H54 (cell line): ENCODE measurements around the gene RNU7-1.

ENCODE experiments used
- DNase-seq: peaks from one replicate; pipeline ENCODE4 v3.0.0; 2011; ENCODE audit warnings: low spot score, mixed read lengths; ENCODE audit not compliant: insufficient read length
- FAIRE-seq: peaks from 3 replicates; lab custom pipeline; 2011; peaks lifted over from hg19 to GRCh38; lab: Jason Lieb, UNC
- POLR2A ChIP-seq: IDR thresholded peaks from 2 replicates; pipeline ENCODE4 v1.6.1; 2011; ENCODE audit warnings: low read depth, mild to moderate bottlenecking, low read length

Gene RNU7-1

DNA sequence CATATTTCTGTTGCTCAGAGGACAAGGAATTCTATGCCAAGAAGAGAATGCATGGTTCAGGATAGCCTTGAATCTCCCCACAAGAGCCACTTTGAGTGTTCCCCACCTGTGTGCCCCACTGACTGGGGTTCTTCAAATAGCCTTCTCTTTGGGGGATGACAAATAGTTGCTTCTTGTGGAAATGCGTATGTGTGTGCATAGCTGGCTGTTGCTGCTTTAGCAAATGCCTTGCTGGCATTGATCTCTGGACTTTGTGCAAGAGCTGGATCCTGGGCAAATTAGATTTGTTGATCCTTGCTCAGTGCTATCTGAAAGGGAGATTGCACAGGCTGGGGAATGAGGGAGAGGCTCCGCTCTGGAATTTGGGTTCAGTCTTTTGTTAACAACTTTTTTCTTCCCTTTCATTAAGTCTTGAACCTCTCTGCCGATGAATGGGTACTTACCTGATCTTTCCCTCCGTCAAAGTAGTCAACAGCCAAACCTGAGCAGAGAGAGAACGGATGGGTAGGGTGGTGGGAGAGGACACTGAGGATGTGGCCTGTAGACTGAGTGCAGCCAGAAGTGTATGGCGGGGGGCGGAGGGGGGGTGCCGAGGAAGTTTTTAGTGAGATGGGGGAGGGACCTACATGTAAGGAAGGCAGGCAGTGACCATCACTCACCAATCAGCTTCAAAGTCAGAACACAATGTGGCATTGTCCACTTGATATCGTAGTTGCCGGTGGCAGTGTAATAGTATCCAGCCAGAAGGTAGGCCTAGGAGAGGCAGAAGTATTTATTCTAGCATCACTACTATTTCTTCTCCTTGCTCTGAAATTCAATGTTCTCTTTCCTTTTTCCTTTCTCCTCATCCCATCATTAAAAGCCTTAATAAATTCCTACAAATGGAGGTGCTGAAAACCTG, 37.8 kb downstream of the RNU7-1 start:
- DNase-seq (no peak), FAIRE-seq (no peak)
- TF ChIP-seq POLR2A: no peak

DNA sequence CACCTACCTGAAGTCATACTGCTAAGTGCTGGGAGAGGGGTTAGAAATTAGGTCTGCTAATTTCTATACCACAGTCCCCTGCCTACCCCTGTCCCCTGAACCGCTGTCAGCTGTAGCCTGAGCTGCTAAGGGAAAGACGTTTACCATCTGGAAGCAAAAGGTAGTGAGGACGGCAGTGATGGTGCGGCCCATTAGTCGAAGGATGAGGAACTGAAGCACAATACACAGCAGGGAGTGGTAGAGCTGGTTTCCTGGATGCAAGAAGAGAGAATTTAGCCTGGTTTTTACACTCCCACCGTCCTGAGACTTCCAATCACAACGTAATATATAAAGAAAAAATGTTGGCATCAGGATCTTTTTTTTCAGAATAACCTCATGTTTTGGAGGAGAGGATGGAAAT, 38.9 kb downstream of the RNU7-1 start:
- DNase-seq: no peak
- no peak for TF ChIP-seq POLR2A
- FAIRE-seq: no peak

DNA sequence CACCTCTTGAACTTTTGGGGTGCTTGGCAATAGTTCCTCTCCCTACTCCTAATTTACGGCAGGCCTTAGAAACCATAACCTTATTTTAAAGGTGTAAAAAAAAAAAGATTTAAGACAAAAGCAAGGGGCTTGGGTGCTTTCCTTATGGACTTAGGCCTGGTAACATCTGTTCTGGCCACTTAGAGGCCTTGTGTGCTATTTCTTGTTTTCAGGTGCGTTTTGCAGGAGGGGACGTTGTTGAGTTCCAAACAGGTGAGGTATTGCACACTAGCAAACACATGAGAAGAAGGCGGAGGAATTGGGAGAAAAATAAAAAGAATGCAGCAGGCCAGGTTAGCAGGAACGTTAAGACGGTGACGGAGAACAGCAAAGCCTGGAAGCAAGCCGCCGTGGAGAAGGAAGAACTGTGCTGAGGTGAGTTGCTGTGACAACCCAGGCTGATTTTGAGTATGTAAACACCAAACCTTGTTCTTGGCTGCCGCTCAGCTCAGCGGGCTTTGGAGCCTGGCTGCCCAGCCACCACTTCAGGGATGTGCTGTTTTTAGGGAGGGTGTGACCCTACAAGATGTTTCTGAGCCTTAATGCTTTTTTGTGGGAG, 44.4 kb downstream of the RNU7-1 start:
- no peak for DNase-seq
- TF ChIP-seq POLR2A: no peak
- no peak for FAIRE-seq
